Stimulated activated CD8-positive, alpha-beta memory T cell treated with anti-CD3 and anti-CD28 coated beads, Interleukin-7, amount 100 ng/mL, for 4 hours (primary cell): ENCODE measurements around the gene JMJD1C.
A peak's percentile ranks its signal among the peaks of the same experiment; 100 is the strongest.

Experiments used
- DNase-seq, 2 donors: peaks; one replicate each; pipeline ENCODE4 v3.0.0-alpha.2; 2020; ENCODE audit warnings: low read depth in 2 of 2

The JMJD1C gene

DNA sequence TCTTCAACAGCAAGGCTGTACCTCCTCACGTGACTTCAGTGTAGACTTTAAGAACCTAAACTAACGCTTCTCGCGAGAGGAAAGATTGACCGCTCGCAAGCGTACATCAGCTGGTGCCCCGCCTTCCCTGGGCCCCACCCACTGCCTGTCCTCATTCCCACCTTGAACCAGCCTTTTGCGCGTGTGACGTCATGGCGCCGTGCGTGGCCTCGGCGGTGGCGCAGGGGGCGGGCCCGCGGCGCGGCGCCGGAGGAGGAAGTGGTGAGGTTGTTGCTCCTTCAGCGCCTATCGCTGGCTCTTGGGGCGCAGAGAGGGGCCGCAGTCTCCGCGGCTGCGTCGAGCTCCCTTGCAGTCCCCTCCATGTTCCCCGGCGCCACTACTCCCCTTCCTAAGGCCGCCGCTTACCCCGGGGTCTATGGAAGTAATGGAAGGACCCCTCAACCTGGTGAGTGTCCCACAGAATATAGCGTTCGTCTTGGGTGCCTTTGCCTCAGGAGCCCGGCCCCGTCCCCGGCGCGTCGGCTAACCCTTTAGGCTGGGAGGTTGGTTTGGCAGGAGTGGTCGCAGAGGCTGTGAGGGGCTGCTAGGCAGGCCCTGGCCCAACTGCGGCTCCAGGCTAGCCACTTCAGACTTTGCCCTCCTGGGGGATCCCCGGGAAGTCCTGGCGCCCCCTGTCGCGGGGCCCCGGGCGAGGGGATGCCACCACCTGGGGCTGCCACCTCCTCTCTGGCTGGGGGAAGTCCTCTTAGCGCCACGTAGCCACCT lies 332.5 kb downstream of the JMJD1C start, which contains the start of gene NRBF2:
Gene NRBF2 (plus strand): TSS at position 273 of the 765 bp plus-strand sequence. CDS start 143 bp downstream, at position 416.
- peak; percentile 94 to 96 for DNase-seq

DNA sequence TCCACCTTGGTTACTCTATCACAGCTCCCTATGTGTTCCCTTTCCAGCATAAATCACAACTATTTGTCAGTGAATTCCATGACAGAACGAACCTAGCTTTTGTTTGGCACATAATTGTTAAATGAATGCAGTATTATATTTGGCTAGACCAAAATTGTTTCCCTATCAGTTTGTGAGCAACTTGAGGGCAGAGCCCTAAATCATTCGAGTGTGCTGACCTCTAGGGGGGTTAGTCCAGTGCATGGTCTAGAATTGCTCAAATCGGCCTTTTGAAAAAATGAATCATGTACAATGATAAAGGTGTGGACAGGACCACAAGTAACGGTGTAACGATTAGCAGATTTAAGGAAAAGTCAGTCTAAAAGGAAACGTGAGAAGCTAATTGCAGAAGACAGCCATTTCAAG lies 333.1 kb downstream of the JMJD1C start:
- DNase-seq = no peak

DNA sequence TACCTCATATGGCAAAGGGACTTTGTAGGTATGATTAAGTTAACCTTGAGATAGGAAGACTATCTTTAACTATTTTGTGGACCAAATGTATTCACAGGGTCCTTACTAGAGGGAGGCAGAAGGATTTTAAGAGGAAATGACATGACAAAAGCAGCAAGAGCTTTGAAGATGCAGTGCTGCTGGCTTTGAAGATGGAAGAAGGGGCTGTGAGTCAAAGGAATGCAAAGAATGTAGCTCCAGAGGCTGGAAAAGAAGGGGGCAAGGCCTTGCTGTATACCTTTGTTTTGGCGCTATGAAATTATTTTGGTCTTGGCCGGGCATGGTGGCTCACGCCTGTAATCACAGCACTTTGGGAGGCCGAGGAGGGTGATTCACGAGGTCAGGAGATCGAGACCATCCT lies 335.9 kb downstream of the JMJD1C start:
- DNase-seq = no peak

DNA sequence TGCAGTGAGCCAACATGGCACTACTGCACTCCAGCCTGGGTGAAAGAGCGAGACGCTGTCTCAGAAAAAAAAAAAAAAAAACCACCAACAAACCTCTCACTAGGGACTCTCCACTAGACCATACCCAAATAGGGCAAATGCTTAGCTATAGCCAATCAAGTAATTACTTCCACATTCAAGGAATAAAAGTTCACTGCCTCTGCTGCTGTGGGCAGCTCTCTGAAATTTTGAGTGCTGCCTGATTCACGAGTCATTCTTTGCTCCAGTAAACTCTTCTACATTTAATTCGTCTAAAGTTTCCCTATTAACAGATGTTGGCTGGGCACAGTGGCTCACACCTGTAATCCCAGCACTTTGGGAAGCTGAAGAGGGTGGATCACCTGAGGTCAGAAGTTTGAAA lies 337.3 kb downstream of the JMJD1C start:
- DNase-seq = no peak

DNA sequence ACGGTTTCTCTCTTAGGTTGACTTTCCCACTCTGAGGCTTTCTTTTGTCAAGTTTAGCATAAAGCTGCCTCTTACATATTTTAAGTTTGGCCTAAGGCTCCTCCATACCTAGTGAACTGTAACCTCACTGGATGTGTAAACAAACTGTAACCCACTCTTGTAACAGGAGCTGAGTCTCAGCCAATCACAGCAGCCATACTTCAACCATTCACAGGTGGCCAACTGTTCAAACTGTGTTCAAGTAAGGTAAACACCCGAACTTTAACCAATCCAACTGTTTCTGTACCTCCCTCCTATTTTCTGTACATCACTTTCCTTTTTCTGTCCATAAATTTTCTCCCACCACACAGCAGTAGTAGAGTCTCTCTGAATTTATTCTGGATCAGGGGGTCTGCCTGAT lies 340.3 kb downstream of the JMJD1C start:
- DNase-seq = no peak

DNA sequence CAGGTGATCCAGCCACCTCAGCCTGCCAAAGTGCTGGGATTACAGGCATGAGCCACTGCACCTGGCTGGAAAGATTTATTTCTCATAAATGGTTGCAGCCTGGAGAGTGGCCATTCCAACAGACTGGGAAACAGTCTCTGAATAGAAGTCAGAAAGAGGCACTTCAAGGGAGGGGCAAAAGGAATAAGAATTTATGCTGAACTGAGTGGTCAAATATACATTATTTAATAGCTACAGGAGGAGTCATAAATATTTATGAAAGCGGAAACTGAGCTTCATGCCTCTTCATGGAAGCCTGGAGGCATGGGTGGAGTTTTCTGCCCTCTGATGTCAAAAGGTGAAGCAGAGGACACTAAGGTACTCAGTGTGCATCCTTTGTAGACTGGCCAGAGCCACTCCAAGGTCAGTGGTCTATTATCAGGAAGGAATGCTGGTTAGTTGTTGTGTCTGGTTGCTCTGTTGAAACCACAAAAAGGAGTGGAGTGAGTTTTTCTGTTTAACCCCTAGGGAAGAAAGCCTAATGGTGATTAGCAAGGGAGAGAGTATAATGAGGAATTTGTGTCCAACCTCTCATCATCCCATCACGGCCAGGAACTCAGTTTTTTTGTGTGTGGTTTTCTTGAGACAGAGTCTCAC lies 341.9 kb downstream of the JMJD1C start:
- no peak for DNase-seq

DNA sequence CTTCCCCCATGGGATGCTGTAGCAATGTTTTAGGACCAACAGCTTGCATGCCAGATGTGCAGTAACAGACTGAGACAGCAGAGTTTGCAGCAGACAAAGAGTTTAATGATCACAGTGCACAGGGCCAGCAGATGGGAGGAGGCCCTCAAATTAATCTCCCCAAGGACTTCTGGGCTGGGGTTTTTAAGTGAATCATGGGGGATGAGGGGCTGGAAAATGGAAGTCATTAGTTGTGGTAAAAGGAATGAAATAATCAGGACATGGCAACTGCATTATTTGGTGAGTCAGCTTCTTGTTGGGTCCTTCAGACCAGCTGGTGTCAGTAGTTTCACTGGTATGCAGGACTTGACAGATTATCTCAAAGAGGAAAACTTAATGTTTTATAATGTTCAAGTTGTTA lies 345.2 kb downstream of the JMJD1C start:
- no peak for DNase-seq

DNA sequence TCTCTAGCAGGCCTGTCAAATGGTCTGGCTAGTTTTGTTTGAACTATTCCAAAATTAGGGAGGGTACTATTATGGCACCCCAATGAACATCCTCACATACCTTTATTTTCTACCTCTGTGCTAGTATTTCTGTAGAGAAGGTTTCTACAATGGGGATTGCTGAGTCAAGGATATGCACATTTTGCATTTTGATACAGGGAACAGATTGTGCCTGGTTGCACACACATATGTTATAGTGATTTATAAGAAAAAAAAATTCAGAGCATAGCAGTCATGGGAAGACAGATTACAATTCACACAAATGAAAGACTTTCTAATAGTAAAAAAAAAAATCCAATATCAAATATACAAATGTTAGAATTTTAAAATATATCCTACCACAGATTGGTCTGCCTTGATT lies 346.7 kb downstream of the JMJD1C start:
- DNase-seq = no peak
